Measurements from ENCODE around the gene OLFML2B.

OLFML2B gene

DNA sequence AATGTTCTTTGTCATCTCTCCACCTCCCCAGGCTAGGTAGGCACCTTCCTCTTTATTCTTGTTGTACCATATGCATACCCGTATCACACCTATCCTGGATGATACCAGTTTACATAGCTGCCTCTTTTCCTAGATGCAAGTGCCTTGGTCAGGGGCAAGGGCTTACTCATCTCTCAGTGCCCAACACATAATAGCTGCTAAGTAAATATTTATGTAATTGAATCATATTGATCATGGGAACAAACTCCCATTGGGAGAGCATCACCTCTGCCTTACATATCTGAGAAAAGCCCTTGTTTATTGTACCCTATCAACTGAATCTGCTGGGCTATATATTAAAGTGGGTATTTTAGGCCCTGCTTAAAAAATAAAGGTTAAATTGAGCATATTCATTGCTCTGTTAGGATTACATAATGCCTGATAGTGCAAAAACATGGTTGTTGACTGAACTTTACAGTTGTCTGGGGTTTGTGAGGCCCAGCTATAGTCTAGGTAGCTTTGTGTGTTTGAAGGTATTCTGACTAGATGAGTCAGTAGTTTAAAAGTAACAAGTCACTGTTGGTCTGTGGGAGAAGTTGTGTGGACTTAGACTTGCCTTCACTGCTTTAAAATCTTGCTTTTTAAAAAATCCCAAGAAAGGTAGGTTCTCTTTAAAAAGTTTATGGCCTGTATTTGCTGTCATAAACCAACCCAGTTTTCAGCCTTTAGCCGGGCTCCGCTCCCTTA lies 82.6 kb downstream of the OLFML2B start:
- DNase-seq, result no peak

DNA sequence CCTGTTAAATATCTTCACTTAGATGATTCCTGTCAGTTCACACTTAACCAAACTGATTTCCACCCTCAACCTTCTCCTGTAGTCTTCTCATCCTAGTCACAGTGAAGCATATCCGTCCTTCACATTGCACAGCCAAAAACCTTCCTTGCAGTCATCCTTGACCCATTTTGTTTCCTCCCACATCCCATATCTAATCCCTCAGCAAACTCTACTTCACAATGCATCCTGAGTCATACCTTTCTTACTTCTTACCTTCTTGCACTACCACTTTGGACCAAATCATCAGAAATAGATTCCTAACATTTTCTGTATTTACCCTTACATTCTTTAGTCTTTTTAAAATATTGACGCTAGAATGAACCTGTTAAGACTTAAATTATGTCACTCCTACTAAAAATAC lies 86.9 kb downstream of the OLFML2B start:
- DNase-seq, result no peak

DNA sequence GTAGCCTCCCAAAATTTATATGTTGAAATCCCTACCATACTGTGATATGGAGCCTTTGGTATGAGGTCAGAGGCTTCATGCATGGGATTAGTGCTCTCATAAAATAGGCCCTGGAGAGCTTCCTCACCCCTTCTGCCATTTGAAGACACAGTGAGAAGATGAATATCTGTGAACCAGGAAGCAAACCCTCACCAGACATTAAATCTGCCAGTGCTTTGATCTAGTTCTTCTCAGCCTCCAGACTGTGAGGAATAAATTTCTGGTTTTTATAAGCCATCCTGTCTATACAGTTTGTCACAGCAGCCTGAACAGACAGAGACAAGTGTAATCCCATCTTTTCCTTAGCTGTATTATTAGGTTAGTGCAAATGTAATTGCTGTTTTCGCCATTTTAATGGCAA lies 88.4 kb downstream of the OLFML2B start:
- no peak for DNase-seq

GRCh38 chr1:161933592-161934588 lies 89.8 kb downstream of the OLFML2B start:
- DNase-seq, result no peak
